ENCODE results near the gene TBC1D16.

GRCh38 chr17:79909121-79909520 lies 126.6 kb downstream of the TBC1D16 start:
- TF ChIP-seq CTCF (IDR thresholded peaks at IDR 0.05; ENCODE audit: poor library complexity): no peak
- no peak for TF ChIP-seq EZH2 (IDR thresholded peaks at IDR 0.05; ENCODE audit: borderline replicate concordance)
- TF ChIP-seq EZH2phosphoT487 (IDR thresholded peaks at IDR 0.05; ENCODE audit: low read depth, severe bottlenecking, unreplicated experiment): no peak

Data from hepatocyte (in vitro differentiated cells).